Testis (tissue), 2 donors: ENCODE results near the gene KATNB1.

Experiments used
- CTCF ChIP-seq, 3 experiments: fragments of 450-650 bp in 2 of 3; fragments of 200-600 bp in 1 of 3; sonication (generic) in 1 of 3; IDR thresholded peaks; one replicate each; pipeline ENCODE4 v1.5.1; 2016 to 2019; ENCODE audit warnings: antibody characterized with exemption in 3 of 3, mild to moderate bottlenecking in 2 of 3, moderate library complexity in 1 of 3
- POLR2A ChIP-seq: fragments of 450-650 bp; IDR thresholded peaks from one replicate; pipeline ENCODE4 v1.6.1; 2017; ENCODE audit warnings: antibody characterized with exemption, mild to moderate bottlenecking, moderate library complexity

- TF ChIP-seq CTCF (IDR thresholded peaks at IDR 0.05) (no peak), POLR2A (no peak)
Measured at GRCh38 chr16:57798953-57799599, 63.5 kb downstream of the KATNB1 start.
